ENCODE results near the gene OTUD1. TPM values are rescaled to one million over a fixed set of nuclear protein-coding genes. Genes with fewer than 3 reads are reported as not detected.

OTUD1 gene
- total RNA-seq, 1 experiment from 2014 or later = 10.4 TPM

GRCh38 chr10:23442936-23443335 lies 4.1 kb downstream of the OTUD1 start:
- Mint-ChIP-seq H3K9me3 (ENCODE audit: low read depth, unreplicated experiment) (no peaks in the 10 kb centered on the region), H3K36me3 (ENCODE audit: insufficient read depth, unreplicated experiment) (peaks cover 21% of the 10 kb centered on the region), H3K4me1 (ENCODE audit: low read depth, unreplicated experiment) (peaks cover 6% of the 10 kb centered on the region), H3K4me3 (ENCODE audit: low read depth, unreplicated experiment) (no peak overlapping the region), H3K27ac (ENCODE audit: unreplicated experiment) (no peak overlapping the region), H3K27me3 (ENCODE audit: unreplicated experiment) (no peaks in the 10 kb centered on the region)
- no peak for TF ChIP-seq CTCF (IDR thresholded peaks at IDR 0.05; ENCODE audit: unreplicated experiment)
- no peak for DNase-seq
- CTCF ChIA-PET = no interaction called here
- intact Hi-C loops (cut with micrococcal nuclease; ENCODE audit: unreplicated experiment) = loop anchor here (5.0 to 10.0 kb wide), 2 partner anchors 79 to 128 kb away; no protein-coding TSS in a partner anchor
- no TSS peak for BruUV-seq (replicated peaks)

- H3K27me3 Mint-ChIP-seq (ENCODE audit: unreplicated experiment) = no peaks in the 10 kb centered on the region
- no peaks in the 10 kb centered on the region for H3K9me3 Mint-ChIP-seq (ENCODE audit: low read depth, unreplicated experiment)
- intact Hi-C loops (cut with micrococcal nuclease; ENCODE audit: unreplicated experiment) = loop anchor here (10.0 kb wide), 1 partner anchor 131 kb away; no protein-coding TSS in a partner anchor
- peaks cover 2% of the 10 kb centered on the region for H3K36me3 Mint-ChIP-seq (ENCODE audit: insufficient read depth, unreplicated experiment)
- H3K27ac Mint-ChIP-seq (ENCODE audit: unreplicated experiment) = no peak overlapping the region
- peaks cover 12% of the 10 kb centered on the region for H3K4me1 Mint-ChIP-seq (ENCODE audit: low read depth, unreplicated experiment)
- BruUV-seq (replicated peaks) = no TSS peak
- no peak overlapping the region for H3K4me3 Mint-ChIP-seq (ENCODE audit: low read depth, unreplicated experiment)
- TF ChIP-seq CTCF (IDR thresholded peaks at IDR 0.05; ENCODE audit: unreplicated experiment) = no peak
- CTCF ChIA-PET = interaction anchor here (0.5 kb wide), 1 partner anchor 19 kb away, joined by 3 read pairs; no protein-coding TSS in a partner anchor
- DNase-seq = no peak
These were observed 6.7 kb downstream of the OTUD1 start for GRCh38 chr10:23445591-23445990.

GRCh38 chr10:23448323-23448722 lies 9.4 kb downstream of the OTUD1 start:
- intact Hi-C loops (cut with micrococcal nuclease; ENCODE audit: unreplicated experiment) = loop anchor here (10.0 kb wide), 1 partner anchor 134 kb away; no protein-coding TSS in a partner anchor
- Mint-ChIP-seq H3K9me3 (ENCODE audit: low read depth, unreplicated experiment) (no peaks in the 10 kb centered on the region), H3K4me1 (ENCODE audit: low read depth, unreplicated experiment) (peaks cover 12% of the 10 kb centered on the region), H3K27me3 (ENCODE audit: unreplicated experiment) (no peaks in the 10 kb centered on the region), H3K27ac (ENCODE audit: unreplicated experiment) (peak overlapping the region; percentile 8), H3K4me3 (ENCODE audit: low read depth, unreplicated experiment) (no peak overlapping the region), H3K36me3 (ENCODE audit: insufficient read depth, unreplicated experiment) (no peaks in the 10 kb centered on the region)
- BruUV-seq (replicated peaks) = no TSS peak
- no peak for TF ChIP-seq CTCF (IDR thresholded peaks at IDR 0.05; ENCODE audit: unreplicated experiment)
- CTCF ChIA-PET = interaction anchor here (0.9 kb wide), 1 partner anchor 9 kb away, joined by 3 read pairs; the partner anchor contains the start of gene OTUD1
- DNase-seq = no peak

- no TSS peak for BruUV-seq (replicated peaks)
- no peak overlapping the region for H3K4me3 Mint-ChIP-seq (ENCODE audit: low read depth, unreplicated experiment)
- CTCF ChIA-PET = interaction anchor here (0.6 to 0.9 kb wide), 2 partner anchors 10 to 1858 kb away, joined by 3 read pairs; partner anchors contain the start of gene OTUD1
These were observed 10.1 kb downstream of the OTUD1 start for GRCh38 chr10:23448802-23449570.

More at GRCh38 chr10:23448802-23449570, 10.1 kb downstream of the OTUD1 start:
- no peak for TF ChIP-seq CTCF (IDR thresholded peaks at IDR 0.05; ENCODE audit: unreplicated experiment)
- H3K27ac Mint-ChIP-seq (ENCODE audit: unreplicated experiment) = peak overlapping the region; percentile 8
- intact Hi-C loops (cut with micrococcal nuclease; ENCODE audit: unreplicated experiment) = loop anchor here (10.0 kb wide), 1 partner anchor 134 kb away; no protein-coding TSS in a partner anchor
- no peaks in the 10 kb centered on the region for H3K9me3 Mint-ChIP-seq (ENCODE audit: low read depth, unreplicated experiment)
- H3K27me3 Mint-ChIP-seq (ENCODE audit: unreplicated experiment) = no peaks in the 10 kb centered on the region
- DNase-seq = no peak
- no peaks in the 10 kb centered on the region for H3K36me3 Mint-ChIP-seq (ENCODE audit: insufficient read depth, unreplicated experiment)
- H3K4me1 Mint-ChIP-seq (ENCODE audit: low read depth, unreplicated experiment) = peaks cover 12% of the 10 kb centered on the region
